Right ventricle myocardium inferior (tissue), 1 donor: ENCODE data around the gene VSIR. TPM values are rescaled to one million over a fixed set of nuclear protein-coding genes. Genes with fewer than 3 reads are reported as not detected.

Experiments
- ATAC-seq: fragments of 200-7000 bp; cut with Tn5 transposase; one replicate; pipeline ENCODE4 v1.9.1; 2020; ENCODE audit warnings: mild to moderate bottlenecking, moderate library complexity
- DNase-seq: peaks from one replicate; pipeline ENCODE4 v3.0.0; 2021; ENCODE audit errors: missing footprints
- intact Hi-C: fragments of 100-400 bp; cut with DNase I; formaldehyde crosslinking; loops from one replicate; pipeline ENCODE4 v1.11.0; 2022
- total RNA-seq: library from RNA; stranded (reverse); fragmentation: NEBNext Ultra II Directional; extraction: Animal tissue kit (Norgen Biotek cat#: 25700); gene quantifications from one replicate; pipeline ENCODE4 v1.2.1, GENCODE V29; 2021
- donor health status: DM: no; HTN: yes; CAD: no; lungs with severe emphysema.

Gene VSIR
- total RNA-seq, 1 donor from 2014 or later: 140 TPM

GRCh38 chr10:71770789-71771188 is 2.5 kb downstream of the VSIR start:
- intact Hi-C loops: no loop called here
- DNase-seq: no peak
- ATAC-seq: no peak

- ATAC-seq: no peak
- no peak for DNase-seq
- intact Hi-C loops: no loop called here
These were observed 3.1 kb downstream of the VSIR start for GRCh38 chr10:71770255-71770654.

- DNase-seq (no peak), ATAC-seq (no peak)
- intact Hi-C loops: no loop called here
These were observed 4.0 kb downstream of the VSIR start for GRCh38 chr10:71769279-71769823.

GRCh38 chr10:71767420-71768035 is 5.8 kb downstream of the VSIR start:
- intact Hi-C loops: no loop called here
- peak; percentile 5 for ATAC-seq
- DNase-seq: peak; percentile 87

GRCh38 chr10:71766717-71767419 is 6.5 kb downstream of the VSIR start:
- ATAC-seq (peak; percentile 47), DNase-seq (peak; percentile 89)
- intact Hi-C loops: no loop called here

DNA sequence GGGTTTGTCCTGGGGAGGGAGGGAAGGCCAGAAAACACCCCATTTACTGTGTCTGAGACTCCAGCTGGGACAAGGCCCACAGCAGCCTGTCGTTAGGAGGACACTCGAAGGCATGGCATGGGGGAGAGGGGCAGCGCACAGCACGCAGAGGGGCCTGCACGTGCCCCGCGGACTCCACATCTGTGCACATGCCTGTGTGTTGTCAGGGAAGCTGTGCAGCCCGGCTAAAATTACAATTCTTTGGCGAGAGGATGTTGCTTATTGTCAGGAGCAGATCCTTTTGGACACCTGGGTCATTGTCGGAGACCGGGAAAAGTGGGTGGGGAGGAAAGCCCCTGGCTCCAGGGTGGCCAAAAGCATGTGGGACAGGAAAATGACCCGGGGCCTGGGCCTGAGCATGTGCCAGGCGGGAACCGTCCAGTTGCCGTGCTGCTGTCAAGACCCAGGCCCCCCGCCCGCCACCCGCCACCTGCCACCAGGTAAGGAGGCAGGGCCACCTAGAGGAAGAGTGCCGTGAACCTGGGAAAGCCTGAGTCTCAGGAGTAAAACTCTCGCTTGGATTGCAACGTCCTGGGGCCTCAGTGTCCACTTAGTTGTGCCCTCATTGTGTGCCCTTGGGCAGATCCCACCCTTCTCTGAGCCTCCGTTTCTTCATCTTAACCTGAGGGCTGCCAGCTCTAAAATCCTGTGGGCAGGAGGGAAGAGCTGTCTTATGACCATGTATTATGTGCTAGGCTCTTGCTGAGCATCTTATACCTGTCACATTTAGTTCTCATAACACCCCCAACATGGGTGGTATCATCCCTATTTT is 7.2 kb downstream of the VSIR start:
- no peak for DNase-seq

DNA sequence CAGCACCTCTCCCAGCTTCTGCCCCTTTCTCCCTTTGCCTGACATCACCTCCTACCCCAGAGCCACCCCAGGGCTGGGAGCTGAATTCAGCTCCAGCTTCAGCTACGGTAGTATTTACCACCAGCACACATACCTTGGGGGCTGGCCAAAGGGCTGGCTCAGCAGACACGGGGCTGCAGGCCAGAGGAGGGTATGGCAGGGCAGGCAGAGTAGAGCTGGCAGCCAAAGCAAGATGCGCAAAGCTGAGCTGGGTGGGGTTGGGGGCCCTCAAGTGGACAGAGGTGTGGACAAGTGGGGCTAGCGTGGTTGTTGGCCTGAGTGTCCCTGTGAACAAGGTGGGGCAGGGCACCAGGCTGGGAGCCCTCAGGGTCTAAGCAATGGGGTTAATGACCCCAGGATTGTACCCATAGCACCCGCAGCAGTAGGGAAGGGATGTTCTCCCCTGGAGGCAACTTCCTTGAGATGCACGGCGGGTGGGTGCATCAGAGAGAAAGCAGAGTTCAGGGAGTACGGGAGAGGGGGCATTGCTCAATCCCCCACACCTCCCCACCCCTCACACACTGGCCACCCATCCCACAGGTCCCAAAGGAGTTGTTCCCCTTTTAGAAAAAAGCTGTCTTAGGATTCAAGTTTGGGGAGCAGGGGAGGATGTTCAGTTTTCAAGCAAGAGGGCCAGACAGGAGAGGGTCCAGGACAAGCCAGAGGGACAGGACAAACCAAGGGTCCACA is 8.0 kb downstream of the VSIR start:
- intact Hi-C loops: no loop called here
- peak; percentile 44 for ATAC-seq
- DNase-seq: no peak

More for the DNA sequence above, 7.2 kb downstream of the VSIR start:
- ATAC-seq: no peak
- intact Hi-C loops: no loop called here

- ATAC-seq (no peak), DNase-seq (peak; percentile 6)
- intact Hi-C loops: no loop called here
These were observed 9.8 kb downstream of the VSIR start for GRCh38 chr10:71763352-71764127.

- ATAC-seq: no peak
- intact Hi-C loops: no loop called here
- DNase-seq: peak; percentile 18
These were observed 11.0 kb downstream of the VSIR start for GRCh38 chr10:71762324-71762723.

- ATAC-seq (peak; percentile 38), DNase-seq (peak; percentile 61)
- intact Hi-C loops: no loop called here
These were observed 11.7 kb downstream of the VSIR start for GRCh38 chr10:71761541-71762113.

DNA sequence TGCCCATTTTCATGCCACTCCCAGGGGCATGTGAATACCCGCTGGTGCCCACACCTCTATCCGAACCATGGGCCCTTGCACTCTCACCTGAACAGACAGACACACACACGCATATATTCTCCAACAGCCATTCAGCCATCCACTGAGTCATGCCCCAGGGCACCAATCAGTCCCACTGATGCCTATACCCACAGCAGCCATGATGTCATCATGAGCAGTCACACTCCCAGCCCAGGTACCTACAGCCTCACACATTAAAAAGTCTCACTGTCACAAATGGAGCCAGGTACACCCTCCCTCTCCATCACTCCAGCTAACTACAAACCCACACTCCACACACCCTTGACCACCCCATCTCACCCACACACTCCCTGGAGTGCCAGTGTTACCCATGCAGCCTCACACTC is 12.2 kb downstream of the VSIR start:
- DNase-seq: no peak
- intact Hi-C loops: no loop called here
- no peak for ATAC-seq

GRCh38 chr10:71757399-71757922 is 15.9 kb downstream of the VSIR start:
- intact Hi-C loops: no loop called here
- peak; percentile 57 for ATAC-seq

DNA sequence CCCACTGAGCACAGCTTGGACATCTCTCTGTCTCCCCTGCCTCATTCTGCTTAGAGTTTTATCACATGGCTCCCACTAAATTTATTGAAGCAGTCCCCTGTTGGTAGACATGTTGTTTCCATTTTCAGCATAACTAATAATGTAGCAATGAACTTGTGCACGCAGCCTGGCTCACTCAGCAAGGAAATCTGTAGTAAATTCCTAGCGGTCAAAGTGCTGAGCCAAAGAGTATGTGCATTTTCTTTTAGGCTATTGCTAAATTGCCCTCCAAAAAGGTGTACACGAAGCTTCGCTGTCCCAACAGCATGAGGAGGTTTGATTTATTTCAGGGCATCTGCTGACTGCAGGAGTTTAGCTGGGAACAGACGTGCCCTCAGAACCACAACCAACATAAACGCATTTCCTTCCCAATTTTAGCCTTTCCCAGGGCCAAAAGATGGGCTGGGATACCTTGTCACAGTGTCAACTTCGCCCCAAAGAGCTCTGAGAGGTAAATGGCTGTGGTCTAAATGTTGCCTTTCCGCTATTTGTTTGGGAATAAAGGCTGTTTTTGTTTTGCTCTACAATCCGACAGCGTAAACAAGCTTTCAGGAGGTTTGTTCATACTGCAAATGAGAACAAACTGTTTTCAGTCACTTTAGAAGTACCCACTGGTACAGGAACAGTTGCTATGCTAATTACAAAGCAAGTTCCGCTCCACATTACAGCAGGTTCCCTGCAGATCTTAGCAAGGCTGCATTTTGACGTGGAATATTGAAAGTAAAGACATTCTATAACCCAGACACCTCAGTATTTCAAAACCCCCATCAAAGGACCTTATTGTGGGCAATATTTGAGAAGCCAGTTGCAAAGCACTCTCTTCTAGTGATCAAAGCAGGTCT is 16.8 kb downstream of the VSIR start:
- intact Hi-C loops: no loop called here
- ATAC-seq (no peak), DNase-seq (no peak)

More at GRCh38 chr10:71757399-71757922, 15.9 kb downstream of the VSIR start:
- DNase-seq: no peak

DNA sequence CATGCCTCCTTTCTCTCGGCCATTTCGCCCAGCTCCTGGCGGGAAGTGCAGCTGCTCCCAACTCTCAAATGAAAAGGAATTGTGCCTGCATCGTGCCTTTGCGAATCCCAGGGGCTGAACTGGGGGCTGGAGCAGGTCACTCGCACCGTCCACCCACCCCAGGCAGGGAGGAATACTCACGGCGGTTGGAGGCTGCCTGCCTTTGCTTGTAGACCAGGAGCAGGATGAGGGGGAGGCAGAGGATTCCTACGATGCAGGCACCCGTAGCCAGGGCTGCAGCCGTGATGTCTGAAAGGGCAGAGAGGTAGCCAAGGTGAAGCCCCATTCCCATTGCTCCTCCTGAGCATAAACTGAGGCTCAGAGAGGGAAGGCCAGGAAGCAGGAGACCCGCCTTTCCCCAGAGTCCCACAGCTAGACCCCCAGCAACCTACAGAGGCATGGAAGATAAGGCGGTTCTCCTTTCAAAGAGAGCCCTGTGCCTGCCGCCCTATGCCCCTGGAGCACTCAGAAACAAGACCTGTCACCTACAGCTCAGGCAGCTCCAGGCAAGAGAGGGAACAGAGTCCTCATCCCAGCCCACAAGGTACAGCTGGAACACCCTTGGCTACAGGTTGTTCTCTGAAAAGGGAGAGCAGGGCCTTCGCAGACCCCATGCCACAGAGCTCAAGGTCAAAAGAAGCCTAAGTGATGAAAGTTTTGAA is 18.0 kb downstream of the VSIR start:
- intact Hi-C loops: no loop called here
- DNase-seq: peak; percentile 46
- ATAC-seq: no peak

GRCh38 chr10:71754562-71754961 is 18.8 kb downstream of the VSIR start:
- DNase-seq: peak; percentile 6
- intact Hi-C loops: no loop called here
- ATAC-seq: no peak

- intact Hi-C loops: no loop called here
- ATAC-seq: no peak
- peak; percentile 61 for DNase-seq
These were observed 19.3 kb downstream of the VSIR start for GRCh38 chr10:71753960-71754505.
